Cardiac fibroblast (primary cell): ENCODE results near the gene RFNG.

Experiments used
- DNase-seq, 2 donors: peaks; one replicate each; pipeline versions ENCODE4 v3.0.0 to v3.0.0-alpha.2; 2010; ENCODE audit warnings: low read depth in 2 of 2
- H3K4me3 ChIP-seq, 2 donors: replicated peaks in 1 of 2; 1 replicate in 1 of 2; 2 replicates in 1 of 2; pipeline ENCODE4 v1.5.1; 2011; ENCODE audit warnings: low read depth in 2 of 2, low read length in 2 of 2, mild to moderate bottlenecking in 2 of 2, moderate library complexity in 1 of 2
- TF ChIP-seq, protein P1 (sequence below): IDR thresholded peaks from one replicate; pipeline ENCODE4 v1.5.1; 2011; ENCODE audit warnings: low read depth, mild to moderate bottlenecking, low read length, inconsistent platforms

RFNG gene

GRCh38 chr17:82083533-82084359, 32.1 kb upstream of the RFNG start:
- TF ChIP-seq, protein P1, sequence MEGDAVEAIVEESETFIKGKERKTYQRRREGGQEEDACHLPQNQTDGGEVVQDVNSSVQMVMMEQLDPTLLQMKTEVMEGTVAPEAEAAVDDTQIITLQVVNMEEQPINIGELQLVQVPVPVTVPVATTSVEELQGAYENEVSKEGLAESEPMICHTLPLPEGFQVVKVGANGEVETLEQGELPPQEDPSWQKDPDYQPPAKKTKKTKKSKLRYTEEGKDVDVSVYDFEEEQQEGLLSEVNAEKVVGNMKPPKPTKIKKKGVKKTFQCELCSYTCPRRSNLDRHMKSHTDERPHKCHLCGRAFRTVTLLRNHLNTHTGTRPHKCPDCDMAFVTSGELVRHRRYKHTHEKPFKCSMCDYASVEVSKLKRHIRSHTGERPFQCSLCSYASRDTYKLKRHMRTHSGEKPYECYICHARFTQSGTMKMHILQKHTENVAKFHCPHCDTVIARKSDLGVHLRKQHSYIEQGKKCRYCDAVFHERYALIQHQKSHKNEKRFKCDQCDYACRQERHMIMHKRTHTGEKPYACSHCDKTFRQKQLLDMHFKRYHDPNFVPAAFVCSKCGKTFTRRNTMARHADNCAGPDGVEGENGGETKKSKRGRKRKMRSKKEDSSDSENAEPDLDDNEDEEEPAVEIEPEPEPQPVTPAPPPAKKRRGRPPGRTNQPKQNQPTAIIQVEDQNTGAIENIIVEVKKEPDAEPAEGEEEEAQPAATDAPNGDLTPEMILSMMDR = no peak
- no peak overlapping the region for H3K4me3 ChIP-seq
- no peak for DNase-seq

GRCh38 chr17:82083009-82083408, 31.4 kb upstream of the RFNG start:
- TF ChIP-seq, protein P1 = no peak
- no peak for DNase-seq

GRCh38 chr17:82082456-82082855, 30.8 kb upstream of the RFNG start:
- DNase-seq = no peak
- no peak overlapping the region for H3K4me3 ChIP-seq
- TF ChIP-seq, protein P1 = no peak

More at GRCh38 chr17:82083009-82083408, 31.4 kb upstream of the RFNG start:
- H3K4me3 ChIP-seq = no peak overlapping the region

- H3K4me3 ChIP-seq = no peak overlapping the region
- TF ChIP-seq, protein P1 = no peak
- no peak for DNase-seq
Measured at GRCh38 chr17:82081966-82082365, 30.4 kb upstream of the RFNG start.

DNA sequence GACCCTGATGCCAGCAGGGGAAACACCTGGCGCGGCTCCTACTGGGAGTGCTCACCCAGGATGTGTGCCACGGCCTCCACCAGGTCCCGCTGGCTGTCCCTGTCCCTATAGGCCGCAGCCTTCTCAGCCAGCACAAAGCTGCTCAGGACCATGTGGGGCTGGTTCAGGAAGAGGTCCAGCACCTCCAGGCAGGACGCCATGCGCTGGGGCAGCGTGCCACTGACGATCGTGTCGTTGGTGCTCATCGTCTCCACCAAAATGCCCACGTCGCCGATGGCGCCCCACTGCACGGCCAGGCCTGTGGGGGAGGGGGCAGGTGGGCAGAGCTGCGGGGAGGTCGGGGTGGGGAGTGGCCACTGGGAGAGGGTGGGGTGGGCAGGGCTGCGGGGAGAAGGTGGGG, 29.9 kb upstream of the RFNG start:
- DNase-seq = no peak
- TF ChIP-seq, protein P1 = no peak
- no peak overlapping the region for H3K4me3 ChIP-seq

DNA sequence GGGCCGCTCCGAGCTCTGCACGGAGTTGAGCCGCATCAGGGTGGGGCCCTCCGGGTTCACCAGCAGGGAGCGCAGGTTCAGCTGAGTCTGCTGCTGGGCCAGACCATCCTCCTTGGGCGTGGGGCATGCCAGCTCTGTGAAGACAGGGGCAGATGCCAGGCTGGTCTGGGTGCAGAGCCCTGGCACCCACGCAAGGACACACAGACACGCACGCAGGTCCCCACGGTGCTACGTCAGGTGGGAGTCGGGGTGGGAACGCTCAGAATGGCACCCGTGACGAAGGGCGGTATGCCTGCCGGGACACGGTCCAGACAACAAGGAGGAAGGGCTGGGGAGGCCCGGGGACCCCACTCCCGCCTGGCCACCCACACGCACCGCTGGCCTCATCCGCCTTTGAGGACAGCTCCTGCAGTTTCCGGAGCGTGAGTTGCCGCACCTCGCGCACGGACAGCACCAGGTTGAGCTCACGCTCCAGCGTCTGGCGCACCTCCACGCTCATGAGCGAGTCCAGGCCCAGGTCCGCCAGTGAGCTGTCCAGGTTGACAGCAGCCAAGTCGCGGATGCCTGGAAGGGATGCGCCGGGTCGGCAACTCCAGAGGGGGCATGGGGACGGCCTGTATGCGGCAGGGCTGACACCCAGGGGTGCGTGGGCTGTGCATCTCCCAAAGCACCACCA, 29.3 kb upstream of the RFNG start:
- H3K4me3 ChIP-seq = no peak overlapping the region
- TF ChIP-seq, protein P1 = no peak
- no peak for DNase-seq
